Astrocyte of the cerebellum (primary cell): ENCODE results near the gene ARL6IP1.

ENCODE experiments used
- DNase-seq: peaks from one replicate; pipeline ENCODE4 v3.0.0-alpha.2; 2011; ENCODE audit warnings: low read depth
- H3K4me3 ChIP-seq: 2 replicates; pipeline ENCODE4 v1.5.1; 2011; ENCODE audit warnings: mild to moderate bottlenecking, low read depth, low read length, moderate library complexity
- CTCF ChIP-seq: IDR thresholded peaks from 2 replicates; pipeline ENCODE4 v1.5.1; 2012; ENCODE audit warnings: low read length, low read depth, moderate library complexity, mild to moderate bottlenecking; ENCODE audit errors: missing control alignments
- in situ Hi-C: cut with HindIII; loops from 2 replicates; pipeline ENCODE4 v1.10.0; 2017; ENCODE audit warnings: low sequenced_read_pairs

Gene ARL6IP1

GRCh38 chr16:18792836-18793433 lies 8.4 kb downstream of the ARL6IP1 start:
- in situ Hi-C loops: no loop called here
- TF ChIP-seq CTCF: no peak
- no peak overlapping the region for H3K4me3 ChIP-seq
- DNase-seq: no peak

DNA sequence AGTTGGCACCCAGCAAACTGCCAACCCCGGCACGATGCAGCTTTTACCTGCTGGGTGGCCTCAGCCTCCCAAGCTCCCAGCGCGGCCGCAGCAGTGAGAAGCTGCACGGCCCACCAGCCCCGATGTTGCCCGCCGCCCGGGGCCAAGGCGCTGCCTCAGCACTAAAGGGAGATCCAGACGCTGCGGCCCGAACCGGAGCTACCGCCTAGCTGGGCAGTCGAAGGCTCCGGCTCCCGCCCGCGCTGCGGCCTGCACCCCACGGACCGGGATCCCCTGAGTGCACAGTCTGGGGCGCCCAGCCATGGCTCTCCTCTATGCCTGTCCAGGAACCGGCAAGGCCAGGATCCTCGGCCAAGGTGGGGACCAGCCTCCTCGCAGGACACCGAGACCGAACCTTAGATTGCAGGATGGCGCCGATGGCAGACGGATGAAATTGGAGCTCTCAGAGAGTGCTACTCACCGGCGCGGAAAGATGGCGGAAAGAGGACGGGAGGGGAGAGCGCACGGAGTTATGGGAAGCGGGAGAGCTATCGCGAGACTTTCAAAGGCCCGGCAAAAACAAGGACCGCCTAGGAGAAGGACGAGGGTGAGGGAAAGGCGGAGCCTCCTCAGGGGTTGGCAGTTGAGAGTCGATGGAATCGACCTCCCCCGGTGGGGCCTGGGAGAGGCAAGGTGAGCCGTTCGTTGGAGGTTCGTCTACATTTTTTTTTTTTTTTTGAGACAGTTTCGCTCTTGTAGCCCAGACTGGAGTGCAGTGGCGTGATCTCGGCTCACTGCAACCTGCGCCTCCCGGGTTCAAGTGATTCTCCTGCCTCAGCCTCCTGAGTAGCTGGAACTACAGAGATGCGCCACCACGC lies 11.3 kb downstream of the ARL6IP1 start, which contains the start of gene RPS15A:
Gene RPS15A, minus strand, starts transcription at position 485 of the 857 bp plus-strand sequence. CDS start 1,221 bp downstream, outside the sequence.
- in situ Hi-C loops: no loop called here
- H3K4me3 ChIP-seq: peak within 1 kb of the TSS; percentile 98
- TF ChIP-seq CTCF: no peak
- DNase-seq: peak; percentile 96

DNA sequence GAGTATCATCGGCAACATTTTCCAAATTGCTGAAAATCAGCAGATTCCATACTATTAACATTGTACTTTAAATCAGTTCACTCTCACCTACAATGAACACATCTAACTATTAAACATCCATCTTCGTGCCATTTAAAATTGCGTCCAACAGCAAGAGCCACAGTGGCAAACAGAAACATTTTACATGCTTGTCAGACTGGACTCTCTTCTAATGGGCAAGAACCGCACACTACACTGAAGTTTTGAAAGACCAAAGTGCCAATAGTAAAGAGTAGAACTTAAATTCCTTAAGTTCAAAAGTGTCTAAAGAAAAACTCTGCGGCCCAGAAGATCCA lies 11.9 kb downstream of the ARL6IP1 start:
- DNase-seq: no peak
- H3K4me3 ChIP-seq: peak overlapping the region; percentile 98
- in situ Hi-C loops: no loop called here
- TF ChIP-seq CTCF: no peak

DNA sequence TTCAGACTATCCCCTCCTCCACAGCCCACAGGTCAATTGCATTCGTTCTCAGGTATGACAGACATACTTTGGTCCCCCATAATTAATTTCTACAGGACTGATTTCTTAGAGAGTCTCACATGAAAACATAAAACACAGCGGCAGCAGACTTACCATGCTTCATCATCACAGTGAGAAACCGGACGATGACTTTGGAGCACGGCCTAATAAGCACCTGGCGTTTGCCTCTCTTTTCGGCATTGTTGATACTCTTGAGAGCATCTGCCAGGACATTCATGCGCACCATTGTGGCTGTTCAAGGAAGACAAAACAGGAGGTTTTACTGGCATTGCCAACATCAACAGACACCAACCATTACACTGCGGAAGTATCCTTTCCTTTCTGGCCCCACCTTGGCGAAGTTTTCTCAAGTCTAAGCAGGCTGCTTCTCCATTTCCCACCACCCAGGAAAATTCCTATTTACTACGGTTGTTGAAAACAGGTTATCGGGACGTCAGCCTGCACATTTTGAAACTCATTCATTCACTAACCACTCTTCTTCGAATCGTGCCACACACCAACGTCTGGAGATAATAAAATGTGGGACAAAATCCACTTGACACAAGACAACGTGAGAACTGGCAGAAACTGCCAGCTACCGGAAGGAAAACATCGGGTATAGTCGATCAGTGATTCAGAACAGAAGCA lies 12.4 kb downstream of the ARL6IP1 start:
- DNase-seq: no peak
- in situ Hi-C loops: no loop called here

GRCh38 chr16:18784917-18785623 lies 16.3 kb downstream of the ARL6IP1 start:
- no peak for DNase-seq
- H3K4me3 ChIP-seq: peak overlapping the region; percentile 9
- in situ Hi-C loops: no loop called here
- no peak for TF ChIP-seq CTCF

More for the DNA sequence above, 12.4 kb downstream of the ARL6IP1 start:
- H3K4me3 ChIP-seq: peak overlapping the region; percentile 98
- TF ChIP-seq CTCF: no peak
